Activated CD8-positive, alpha-beta memory T cell treated with anti-CD3 and anti-CD28 coated beads for 36 hours (primary cell): Measurements from ENCODE around the gene TMEM254. TPM values are rescaled to one million over a fixed set of nuclear protein-coding genes. Genes with fewer than 3 reads are reported as not detected.
"Not testable (repeated sequence)": the region's sequence is repeated elsewhere in the genome, so short reads cannot be mapped to it uniquely, and the experiment has no call there.

ENCODE experiments used
- CTCF ChIA-PET: fragments of 350-600 bp; sonication (Branson Sonifier 250); formaldehyde crosslinking; loops from one replicate; lab custom pipeline; 2021; ENCODE audit warnings: antibody characterized with exemption; lab: Charles Lee
- POLR2A ChIA-PET: fragments of 350-600 bp; sonication (Branson Sonifier 250); formaldehyde crosslinking; loops from one replicate; lab custom pipeline; 2021; ENCODE audit warnings: antibody characterized with exemption; lab: Charles Lee
- total RNA-seq, 2 experiments: library from RNA; stranded (reverse); gene quantifications; one replicate each; pipeline ENCODE4 v1.2.3, GENCODE V29; 2021

The TMEM254 gene
- 10 to 100 TPM; 13.2 to 14.4 TPM for total RNA-seq

GRCh38 chr10:80078448-80079311, at the start of gene TMEM254:
Gene TMEM254 (plus strand): TSS chr10:80078665. CDS start chr10:80078700, 35 bp downstream.
- POLR2A ChIA-PET: interaction anchor here (0.6 to 0.7 kb wide), 2 partner anchors 125 to 139 kb away, joined by 3 to 8 read pairs; no protein-coding TSS in a partner anchor

GRCh38 chr10:80029205-80029604, 49.3 kb upstream of the TMEM254 start:
- CTCF ChIA-PET: not testable (repeated sequence)
- POLR2A ChIA-PET: interaction anchor here (0.8 kb wide), 1 partner anchor 15 kb away, joined by 3 read pairs; no protein-coding TSS in a partner anchor

More at GRCh38 chr10:80078448-80079311, at the start of gene TMEM254:
- CTCF ChIA-PET: interaction anchor here (1.1 to 1.6 kb wide), 2 partner anchors 20 to 300 kb away, joined by 3 to 4 read pairs; no protein-coding TSS in a partner anchor

- CTCF ChIA-PET: not testable (repeated sequence)
These were observed 48.6 kb upstream of the TMEM254 start for GRCh38 chr10:80029865-80030264.

GRCh38 chr10:80032503-80032902, 46.0 kb upstream of the TMEM254 start:
- ChIA-PET CTCF (no interaction called here), POLR2A (no interaction called here)

More at GRCh38 chr10:80029865-80030264, 48.6 kb upstream of the TMEM254 start:
- POLR2A ChIA-PET: not testable (repeated sequence)

GRCh38 chr10:80034766-80035165, 43.7 kb upstream of the TMEM254 start:
- CTCF ChIA-PET, POLR2A ChIA-PET: not testable (repeated sequence)

- CTCF ChIA-PET, POLR2A ChIA-PET: not testable (repeated sequence)
These were observed 43.0 kb upstream of the TMEM254 start for GRCh38 chr10:80035430-80035829.

- CTCF ChIA-PET: interaction anchor here (0.6 kb wide), 1 partner anchor 839 kb away, joined by 3 read pairs; no protein-coding TSS in a partner anchor
- POLR2A ChIA-PET: not testable (repeated sequence)
These were observed 41.5 kb upstream of the TMEM254 start for GRCh38 chr10:80036921-80037500.

GRCh38 chr10:80038226-80038625, 40.2 kb upstream of the TMEM254 start:
- CTCF ChIA-PET, POLR2A ChIA-PET: not testable (repeated sequence)

- ChIA-PET CTCF (no interaction called here), POLR2A (no interaction called here)
These were observed 37.3 kb upstream of the TMEM254 start for GRCh38 chr10:80041162-80041561.

- CTCF ChIA-PET: not testable (repeated sequence)
- POLR2A ChIA-PET: interaction anchor here (0.6 kb wide), 1 partner anchor 16 kb away, joined by 3 read pairs; no protein-coding TSS in a partner anchor
These were observed 33.5 kb upstream of the TMEM254 start for GRCh38 chr10:80044935-80045334.

- ChIA-PET POLR2A (no interaction called here), CTCF (interaction anchor here (0.6 to 1.8 kb wide), 6 partner anchors 10 to 399 kb away, joined by 3 to 6 read pairs (median 4); no protein-coding TSS in a partner anchor)
These were observed 31.6 kb upstream of the TMEM254 start for GRCh38 chr10:80046629-80047441.

GRCh38 chr10:80050752-80051151, 27.7 kb upstream of the TMEM254 start:
- ChIA-PET CTCF (interaction anchor here (0.6 kb wide), 1 partner anchor 19 kb away, joined by 3 read pairs; no protein-coding TSS in a partner anchor), POLR2A (no interaction called here)

GRCh38 chr10:80051993-80052392, 26.5 kb upstream of the TMEM254 start:
- POLR2A ChIA-PET: no interaction called here
- CTCF ChIA-PET: no interaction called here

GRCh38 chr10:80055760-80056159, 22.7 kb upstream of the TMEM254 start:
- POLR2A ChIA-PET: no interaction called here

GRCh38 chr10:80057171-80057570, 21.3 kb upstream of the TMEM254 start:
- CTCF ChIA-PET: interaction anchor here (1.6 kb wide), 1 partner anchor 10 kb away, joined by 4 read pairs; no protein-coding TSS in a partner anchor
- POLR2A ChIA-PET: no interaction called here

More at GRCh38 chr10:80055760-80056159, 22.7 kb upstream of the TMEM254 start:
- CTCF ChIA-PET: interaction anchor here (1.6 kb wide), 1 partner anchor 8 kb away, joined by 4 read pairs; no protein-coding TSS in a partner anchor

GRCh38 chr10:80064120-80064886, 14.2 kb upstream of the TMEM254 start:
- POLR2A ChIA-PET: no interaction called here

GRCh38 chr10:80066809-80067208, 11.7 kb upstream of the TMEM254 start:
- CTCF ChIA-PET: no interaction called here
- POLR2A ChIA-PET: no interaction called here

More at GRCh38 chr10:80064120-80064886, 14.2 kb upstream of the TMEM254 start:
- CTCF ChIA-PET: interaction anchor here (0.7 kb wide), 1 partner anchor 17 kb away, joined by 3 read pairs; no protein-coding TSS in a partner anchor

GRCh38 chr10:80067821-80068220, 10.6 kb upstream of the TMEM254 start:
- POLR2A ChIA-PET: interaction anchor here (0.6 kb wide), 1 partner anchor 444 kb away, joined by 3 read pairs; no protein-coding TSS in a partner anchor
- CTCF ChIA-PET: interaction anchor here (0.6 kb wide), 1 partner anchor 710 kb away, joined by 3 read pairs; no protein-coding TSS in a partner anchor
